Measurements from ENCODE around the gene ICE1.

Gene ICE1

DNA sequence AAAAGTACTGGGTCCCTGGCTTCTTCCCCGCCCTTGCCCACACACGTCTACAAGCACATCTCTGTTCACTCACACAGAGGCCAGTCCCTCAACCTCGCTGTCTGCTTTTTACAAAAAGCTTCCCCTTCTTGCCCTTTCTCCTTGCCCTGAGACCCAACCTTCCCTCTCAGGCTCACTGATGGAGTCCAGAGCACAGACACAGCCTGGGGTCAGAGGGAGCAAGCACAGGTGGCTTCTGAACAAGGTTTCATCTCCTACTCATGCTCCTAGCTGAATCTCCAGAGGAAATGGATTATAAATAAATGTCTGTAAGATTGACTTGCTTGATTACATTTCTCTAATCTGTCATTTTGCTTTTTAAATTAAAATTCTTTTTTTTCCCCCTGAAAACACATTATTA lies 101.8 kb downstream of the ICE1 start:
- DNase-seq (ENCODE audit: extremely low spot score), result no peak
- ChIA-PET POLR2A (no interaction called here), CTCF (no interaction called here)
- TF ChIP-seq, protein P1, sequence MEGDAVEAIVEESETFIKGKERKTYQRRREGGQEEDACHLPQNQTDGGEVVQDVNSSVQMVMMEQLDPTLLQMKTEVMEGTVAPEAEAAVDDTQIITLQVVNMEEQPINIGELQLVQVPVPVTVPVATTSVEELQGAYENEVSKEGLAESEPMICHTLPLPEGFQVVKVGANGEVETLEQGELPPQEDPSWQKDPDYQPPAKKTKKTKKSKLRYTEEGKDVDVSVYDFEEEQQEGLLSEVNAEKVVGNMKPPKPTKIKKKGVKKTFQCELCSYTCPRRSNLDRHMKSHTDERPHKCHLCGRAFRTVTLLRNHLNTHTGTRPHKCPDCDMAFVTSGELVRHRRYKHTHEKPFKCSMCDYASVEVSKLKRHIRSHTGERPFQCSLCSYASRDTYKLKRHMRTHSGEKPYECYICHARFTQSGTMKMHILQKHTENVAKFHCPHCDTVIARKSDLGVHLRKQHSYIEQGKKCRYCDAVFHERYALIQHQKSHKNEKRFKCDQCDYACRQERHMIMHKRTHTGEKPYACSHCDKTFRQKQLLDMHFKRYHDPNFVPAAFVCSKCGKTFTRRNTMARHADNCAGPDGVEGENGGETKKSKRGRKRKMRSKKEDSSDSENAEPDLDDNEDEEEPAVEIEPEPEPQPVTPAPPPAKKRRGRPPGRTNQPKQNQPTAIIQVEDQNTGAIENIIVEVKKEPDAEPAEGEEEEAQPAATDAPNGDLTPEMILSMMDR (IDR thresholded peaks at IDR 0.05; ENCODE audit: control extremely low read depth, extremely low read depth, low read depth, missing control alignments), result no peak

DNA sequence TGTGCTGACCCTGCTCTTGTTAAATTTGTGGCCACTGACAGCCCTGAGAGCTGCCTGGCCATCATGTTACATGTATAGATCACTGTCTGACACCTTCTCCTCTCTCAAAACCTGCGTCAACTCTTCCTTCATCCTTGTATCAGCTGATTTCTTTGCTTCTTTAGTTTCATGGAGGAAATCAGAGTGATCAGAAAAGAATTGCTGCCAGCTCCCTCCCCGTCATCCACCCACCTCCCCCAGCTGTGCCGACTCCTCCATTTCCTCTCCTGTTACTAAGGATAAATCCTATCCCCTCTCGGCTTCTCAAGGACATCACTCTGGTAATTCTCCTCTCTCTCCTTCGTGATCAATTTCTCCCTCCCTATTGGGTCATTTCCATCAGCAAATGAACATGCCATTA lies 108.9 kb downstream of the ICE1 start:
- no peak for DNase-seq (ENCODE audit: extremely low spot score)
- ChIA-PET CTCF (no interaction called here), POLR2A (no interaction called here)
- TF ChIP-seq, protein P1 (IDR thresholded peaks at IDR 0.05; ENCODE audit: control extremely low read depth, extremely low read depth, low read depth, missing control alignments), result no peak

DNA sequence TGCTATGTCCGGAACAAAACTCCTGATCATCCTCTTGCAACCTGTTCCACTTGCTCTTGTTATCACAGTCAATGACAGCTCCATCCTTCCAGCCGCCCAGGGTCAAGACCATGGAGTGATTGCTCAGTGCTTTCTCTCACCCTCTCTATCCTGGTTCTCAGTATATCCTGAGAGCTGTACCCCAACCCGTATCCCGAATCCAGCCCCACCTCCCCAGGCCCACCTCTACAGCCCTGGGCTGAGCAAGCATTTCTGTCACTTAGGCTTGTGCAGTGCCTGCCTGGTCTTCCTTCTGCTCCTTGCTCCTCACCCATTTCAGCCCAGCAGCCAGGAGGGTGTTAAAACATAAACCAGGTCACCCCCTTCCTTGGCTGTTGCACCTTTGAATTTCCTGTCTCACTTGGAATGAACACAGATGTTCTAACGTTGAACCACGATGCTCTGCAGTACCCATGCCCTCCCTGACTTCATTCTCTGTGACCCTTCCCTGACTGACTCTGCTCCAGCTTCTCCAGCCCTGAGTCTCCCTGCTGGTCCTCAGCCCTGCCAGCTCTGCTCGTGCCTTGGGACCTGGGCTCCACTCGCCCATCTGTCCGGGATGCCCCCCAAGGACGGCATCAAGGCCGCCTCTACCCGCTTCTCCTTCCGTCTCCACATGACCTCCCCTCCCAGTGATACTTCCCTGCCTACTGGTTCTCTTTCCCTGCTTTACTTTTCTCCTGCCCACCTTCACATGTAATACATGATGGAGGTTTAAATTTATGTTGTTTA lies 110.0 kb downstream of the ICE1 start:
- ChIA-PET POLR2A (no interaction called here), CTCF (no interaction called here)
- TF ChIP-seq, protein P1 (IDR thresholded peaks at IDR 0.05; ENCODE audit: control extremely low read depth, extremely low read depth, low read depth, missing control alignments), result no peak
- DNase-seq (ENCODE audit: extremely low spot score), result no peak

DNA sequence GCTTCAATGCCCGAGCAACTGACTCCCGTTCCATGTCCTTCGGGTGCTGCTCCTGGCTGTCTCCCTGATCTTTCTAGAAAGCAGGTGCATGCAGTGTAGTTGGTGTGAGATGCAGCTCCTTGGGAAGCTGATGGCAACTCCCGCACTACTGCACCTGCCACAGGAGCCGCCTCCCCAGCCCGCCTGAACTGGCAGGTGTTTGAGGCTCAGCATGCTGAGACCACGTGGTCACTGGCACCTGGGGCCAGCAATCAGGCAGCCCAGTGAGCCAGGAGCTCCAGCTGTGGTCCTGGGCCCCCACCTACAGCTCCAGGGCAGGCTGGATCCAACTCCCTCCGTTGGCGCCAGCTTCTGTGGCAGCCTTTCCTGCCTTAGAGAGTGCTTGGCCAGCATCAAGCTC lies 111.5 kb downstream of the ICE1 start:
- ChIA-PET CTCF (interaction anchor here (1.6 kb wide), 1 partner anchor 45 kb away, joined by 3 read pairs; no protein-coding TSS in a partner anchor), POLR2A (no interaction called here)

DNA sequence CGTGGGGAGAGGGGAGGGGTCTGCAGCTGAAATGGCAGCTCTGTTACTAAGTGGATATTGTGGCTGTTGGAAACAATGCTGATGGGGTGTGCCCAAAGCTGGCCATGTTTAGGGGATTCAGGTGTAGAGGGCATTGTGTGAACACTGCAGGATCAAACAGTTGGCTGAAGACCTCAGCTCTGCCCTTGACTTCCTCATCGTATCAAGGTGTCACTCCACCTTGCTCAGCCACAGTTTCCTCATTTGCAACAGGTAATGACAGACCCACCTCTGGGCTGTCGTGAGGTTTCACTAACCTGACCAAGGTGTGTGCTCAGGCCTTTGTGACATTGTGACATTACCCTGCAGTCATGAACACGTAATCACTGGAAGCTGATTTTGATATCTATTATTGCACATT lies 111.9 kb downstream of the ICE1 start:
- ChIA-PET POLR2A (no interaction called here), CTCF (interaction anchor here (1.6 kb wide), 1 partner anchor 46 kb away, joined by 3 read pairs; no protein-coding TSS in a partner anchor)
- TF ChIP-seq, protein P1 (IDR thresholded peaks at IDR 0.05; ENCODE audit: control extremely low read depth, extremely low read depth, low read depth, missing control alignments), result no peak
- no peak for DNase-seq (ENCODE audit: extremely low spot score)

More for the DNA sequence above, 111.5 kb downstream of the ICE1 start:
- TF ChIP-seq, protein P1 (IDR thresholded peaks at IDR 0.05; ENCODE audit: control extremely low read depth, extremely low read depth, low read depth, missing control alignments), result no peak
- no peak for DNase-seq (ENCODE audit: extremely low spot score)

DNA sequence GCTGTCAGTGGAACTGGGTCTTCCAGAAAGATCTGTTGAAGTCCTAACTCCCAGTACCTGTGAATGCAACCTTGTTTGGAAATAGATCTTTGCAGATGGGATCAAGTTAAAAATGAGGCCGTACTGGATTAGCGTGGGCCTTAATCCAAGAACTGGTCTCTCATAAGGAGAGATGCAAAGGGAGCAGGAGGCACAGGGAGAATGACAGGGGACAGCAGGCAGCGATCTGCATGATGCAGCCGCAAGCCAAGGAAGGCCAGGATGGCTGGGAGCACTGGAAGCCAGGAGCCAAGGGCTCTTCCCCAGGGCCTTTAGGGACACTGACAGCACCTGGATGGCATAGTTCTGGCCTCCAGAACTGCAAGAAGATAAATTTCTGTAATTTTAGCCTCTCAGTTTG lies 114.4 kb downstream of the ICE1 start:
- CTCF ChIA-PET, result no interaction called here
- POLR2A ChIA-PET, result no interaction called here
- DNase-seq (ENCODE audit: extremely low spot score), result no peak
- TF ChIP-seq, protein P1 (IDR thresholded peaks at IDR 0.05; ENCODE audit: control extremely low read depth, extremely low read depth, low read depth, missing control alignments), result no peak
